HG02571 (cell line): ENCODE measurements around the gene TRIM58.

ENCODE experiments used
- ATAC-seq: cut with Tn5 transposase; IDR thresholded peaks from one replicate; pipeline ENCODE4 v1.9.1; 2021; ENCODE audit warnings: mild to moderate bottlenecking, moderate library complexity; ENCODE audit not compliant: unreplicated experiment

TRIM58 gene

DNA sequence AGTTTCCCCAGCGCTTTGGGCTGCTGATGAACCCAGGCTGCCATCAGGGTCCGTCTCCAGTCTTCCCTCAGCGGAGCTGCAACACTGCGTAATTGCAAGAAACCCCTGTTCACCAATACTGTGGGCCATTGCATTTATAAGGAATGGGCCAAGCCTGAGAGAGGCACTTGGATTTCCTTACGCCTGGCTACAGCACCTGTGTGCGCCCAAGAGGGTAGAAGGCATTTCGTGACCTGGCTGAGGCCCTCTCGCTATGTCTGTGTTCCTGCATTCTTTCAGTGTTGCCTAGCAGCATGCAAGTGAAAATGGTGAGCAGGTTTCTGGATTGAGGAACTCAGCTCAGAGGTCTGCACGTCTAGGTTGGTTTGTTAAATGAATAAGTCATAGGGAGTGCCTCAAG is 26.4 kb downstream of the TRIM58 start:
- no peak for ATAC-seq

- no peak for ATAC-seq
These were observed 27.9 kb downstream of the TRIM58 start for GRCh38 chr1:247884797-247885413.

DNA sequence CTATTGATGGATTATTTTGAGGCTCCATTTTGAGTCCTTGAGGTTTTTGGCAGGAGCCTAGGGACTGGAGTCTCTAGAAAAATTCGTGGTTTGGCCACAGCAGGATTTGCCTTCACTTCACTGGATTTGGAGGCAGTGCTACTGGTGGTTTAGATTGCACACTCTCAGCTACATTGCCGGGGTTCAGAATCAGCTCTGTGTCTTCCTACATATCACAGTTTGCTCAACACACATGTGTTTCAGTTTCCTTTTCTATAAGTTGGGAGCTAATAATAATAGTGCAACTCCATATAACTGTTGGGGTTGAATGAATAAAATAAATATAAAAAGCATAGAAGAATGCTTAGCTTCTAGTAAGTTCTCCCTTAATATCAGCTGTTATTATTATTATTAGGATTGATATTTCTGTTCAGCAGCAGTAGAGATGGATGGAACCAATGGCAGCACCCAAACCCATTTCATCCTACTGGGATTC is 38.2 kb downstream of the TRIM58 start, which contains the start of gene OR2W3:
TSS of gene OR2W3 (plus strand) at position 425 of the 475 bp plus-strand sequence. CDS start at position 425, 0 bp downstream.
- ATAC-seq: no peak

DNA sequence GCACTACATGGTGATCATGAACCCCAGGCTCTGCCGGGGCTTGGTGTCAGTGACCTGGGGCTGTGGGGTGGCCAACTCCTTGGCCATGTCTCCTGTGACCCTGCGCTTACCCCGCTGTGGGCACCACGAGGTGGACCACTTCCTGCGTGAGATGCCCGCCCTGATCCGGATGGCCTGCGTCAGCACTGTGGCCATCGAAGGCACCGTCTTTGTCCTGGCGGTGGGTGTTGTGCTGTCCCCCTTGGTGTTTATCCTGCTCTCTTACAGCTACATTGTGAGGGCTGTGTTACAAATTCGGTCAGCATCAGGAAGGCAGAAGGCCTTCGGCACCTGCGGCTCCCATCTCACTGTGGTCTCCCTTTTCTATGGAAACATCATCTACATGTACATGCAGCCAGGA is 39.0 kb downstream of the TRIM58 start:
- ATAC-seq: no peak

- ATAC-seq: no peak
These were observed 47.1 kb downstream of the TRIM58 start for GRCh38 chr1:247904122-247904521.

DNA sequence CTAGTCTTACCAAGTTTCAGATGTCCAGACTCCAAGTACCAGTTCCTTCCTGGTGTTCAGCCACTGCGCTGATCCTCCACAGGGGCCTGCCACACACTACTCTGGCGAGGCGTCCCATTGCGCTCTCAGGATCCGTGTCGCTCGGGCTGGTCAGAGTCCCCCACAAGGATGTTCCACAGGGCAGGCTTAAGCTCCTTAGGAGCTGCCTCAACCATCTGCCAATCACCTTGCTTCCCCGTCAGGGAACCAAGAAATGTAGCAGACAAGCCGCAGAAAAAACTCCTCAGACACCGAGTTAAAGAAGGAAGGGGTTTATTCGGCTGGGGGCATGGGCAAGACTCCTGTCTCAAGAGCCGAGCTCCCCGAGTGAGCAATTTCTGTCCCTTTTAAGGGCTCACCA is 48.2 kb downstream of the TRIM58 start:
- no peak for ATAC-seq

GRCh38 chr1:247905910-247906503 is 49.0 kb downstream of the TRIM58 start:
- ATAC-seq: no peak

GRCh38 chr1:247906504-247907047 is 49.6 kb downstream of the TRIM58 start:
- ATAC-seq: no peak

DNA sequence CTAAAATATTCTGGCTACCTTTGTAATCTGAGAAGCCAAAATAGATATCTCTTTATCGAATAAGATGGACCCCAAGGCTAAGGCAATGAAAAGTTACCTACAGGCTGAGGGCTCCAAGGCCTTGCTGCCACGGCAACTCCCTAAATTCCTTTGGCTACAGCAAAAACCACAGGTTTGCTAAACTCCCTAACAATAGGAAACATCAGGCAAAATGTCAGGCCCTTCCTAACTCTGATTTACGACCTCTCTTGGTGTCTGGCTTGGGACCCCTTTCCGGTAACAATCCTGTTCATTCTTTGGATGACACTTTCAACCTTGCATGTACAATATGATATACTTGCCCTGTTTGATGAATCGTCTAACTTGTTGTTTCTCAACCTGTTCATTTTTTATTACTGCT is 51.8 kb downstream of the TRIM58 start:
- ATAC-seq: no peak

DNA sequence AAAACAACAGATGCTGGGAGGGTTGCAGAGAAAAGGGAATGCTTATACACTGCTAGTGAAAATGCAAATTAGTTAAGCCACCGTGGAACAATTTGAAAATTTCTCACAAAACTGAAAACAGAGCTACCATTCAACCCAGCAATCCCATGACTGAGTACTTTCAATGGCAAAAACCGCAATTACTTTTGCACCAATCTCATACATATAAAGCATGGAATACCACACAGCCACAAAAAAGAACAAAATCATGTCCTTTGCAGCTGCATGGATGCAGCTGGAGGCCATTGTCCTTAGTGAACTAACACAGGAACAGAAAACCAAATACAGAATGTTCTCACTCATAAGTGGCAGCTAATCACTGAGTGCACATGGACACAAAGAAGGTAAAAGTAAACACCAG is 56.8 kb downstream of the TRIM58 start:
- ATAC-seq: no peak

DNA sequence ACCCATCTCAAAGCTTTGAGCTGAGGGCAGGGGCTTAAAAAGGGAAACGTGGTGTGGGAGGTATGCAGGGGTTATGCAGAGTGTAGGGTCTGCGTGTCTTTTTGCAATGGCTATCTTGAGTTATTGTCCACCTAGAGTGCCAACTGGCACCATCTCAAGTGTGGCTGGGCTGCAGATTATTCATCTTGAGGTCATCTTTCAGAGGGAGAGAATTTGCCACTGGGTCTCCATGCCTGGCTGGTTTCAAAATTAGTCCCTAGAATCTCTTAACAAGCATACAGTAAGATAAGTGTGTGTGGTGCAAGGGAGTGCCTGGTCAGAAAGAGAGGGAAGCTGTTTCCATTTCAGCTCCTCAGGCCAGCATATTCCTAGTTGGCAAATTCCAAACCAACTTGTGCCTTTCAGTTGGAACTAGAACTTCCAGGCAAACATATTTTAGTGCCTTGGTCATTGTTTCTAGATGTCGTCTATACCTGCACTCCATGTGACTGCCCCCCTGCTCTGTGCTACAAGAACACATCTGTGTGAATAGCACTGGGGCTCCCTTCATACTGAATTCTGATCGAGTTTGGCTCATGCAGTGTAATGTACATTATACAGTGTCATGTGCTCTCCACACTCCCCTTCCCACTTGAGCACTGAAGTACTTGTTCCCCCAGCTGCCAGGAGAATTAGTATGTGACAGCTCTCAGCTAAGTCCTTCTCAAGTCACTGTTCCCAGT is 58.1 kb downstream of the TRIM58 start:
- no peak for ATAC-seq

DNA sequence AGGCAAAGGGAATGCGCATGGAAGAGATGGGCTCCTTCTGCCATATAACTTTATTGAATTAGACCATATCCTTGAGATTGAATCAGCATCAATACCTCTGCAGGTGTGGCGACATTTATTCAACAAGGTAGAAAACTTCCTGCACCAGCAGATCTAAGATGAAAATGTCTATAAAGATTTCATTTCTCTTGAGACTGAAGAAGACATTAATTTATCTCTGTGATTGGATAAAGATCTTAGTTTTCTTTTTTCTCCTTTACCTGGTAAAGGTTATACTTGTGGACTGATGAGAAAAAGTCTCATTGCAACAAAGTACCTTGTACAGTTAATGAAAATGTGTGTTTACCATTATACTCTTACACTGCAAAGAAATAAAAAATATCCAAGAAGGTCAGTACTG is 63.0 kb downstream of the TRIM58 start, which contains the start of gene OR2T8:
TSS of gene OR2T8 (plus strand) at position 301 of the 400 bp plus-strand sequence. CDS start 766 bp downstream, outside the sequence.
- ATAC-seq: no peak

GRCh38 chr1:247923941-247924340 is 67.0 kb downstream of the TRIM58 start:
- ATAC-seq: no peak

DNA sequence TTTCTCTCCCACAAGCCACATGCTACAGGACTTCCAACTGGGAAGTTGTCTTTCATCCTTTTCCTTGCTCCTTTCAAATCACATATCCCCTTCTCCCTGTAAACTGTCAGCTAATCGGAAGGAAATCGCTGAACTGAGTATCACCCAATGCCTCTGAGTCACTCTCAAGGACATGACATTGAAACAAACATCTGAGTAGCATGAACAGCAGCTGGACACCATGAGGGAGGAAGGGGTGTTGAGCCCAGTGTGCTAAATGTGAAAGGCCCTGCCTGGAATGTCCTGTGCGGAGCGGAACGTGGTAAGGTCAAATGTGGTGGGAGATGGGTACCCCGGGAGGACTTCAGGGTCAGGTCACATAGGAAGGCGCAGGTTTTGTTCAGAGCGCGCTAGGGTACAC is 67.9 kb downstream of the TRIM58 start, which contains the start of gene OR2AJ1:
TSS of gene OR2AJ1 (plus strand) at position 22 of the 400 bp plus-strand sequence. CDS start 8,880 bp downstream, outside the sequence.
- no peak for ATAC-seq
